HuH-7 (cell line): ENCODE results near the gene SLCO2B1.

Experiments used
- DNase-seq: peaks from one replicate; pipeline ENCODE4 v3.0.0; 2011; ENCODE audit warnings: low spot score

Gene SLCO2B1

GRCh38 chr11:75161506-75162095 lies 10.7 kb downstream of the SLCO2B1 start:
- DNase-seq = no peak

GRCh38 chr11:75162954-75163353 lies 12.0 kb downstream of the SLCO2B1 start:
- no peak for DNase-seq

DNA sequence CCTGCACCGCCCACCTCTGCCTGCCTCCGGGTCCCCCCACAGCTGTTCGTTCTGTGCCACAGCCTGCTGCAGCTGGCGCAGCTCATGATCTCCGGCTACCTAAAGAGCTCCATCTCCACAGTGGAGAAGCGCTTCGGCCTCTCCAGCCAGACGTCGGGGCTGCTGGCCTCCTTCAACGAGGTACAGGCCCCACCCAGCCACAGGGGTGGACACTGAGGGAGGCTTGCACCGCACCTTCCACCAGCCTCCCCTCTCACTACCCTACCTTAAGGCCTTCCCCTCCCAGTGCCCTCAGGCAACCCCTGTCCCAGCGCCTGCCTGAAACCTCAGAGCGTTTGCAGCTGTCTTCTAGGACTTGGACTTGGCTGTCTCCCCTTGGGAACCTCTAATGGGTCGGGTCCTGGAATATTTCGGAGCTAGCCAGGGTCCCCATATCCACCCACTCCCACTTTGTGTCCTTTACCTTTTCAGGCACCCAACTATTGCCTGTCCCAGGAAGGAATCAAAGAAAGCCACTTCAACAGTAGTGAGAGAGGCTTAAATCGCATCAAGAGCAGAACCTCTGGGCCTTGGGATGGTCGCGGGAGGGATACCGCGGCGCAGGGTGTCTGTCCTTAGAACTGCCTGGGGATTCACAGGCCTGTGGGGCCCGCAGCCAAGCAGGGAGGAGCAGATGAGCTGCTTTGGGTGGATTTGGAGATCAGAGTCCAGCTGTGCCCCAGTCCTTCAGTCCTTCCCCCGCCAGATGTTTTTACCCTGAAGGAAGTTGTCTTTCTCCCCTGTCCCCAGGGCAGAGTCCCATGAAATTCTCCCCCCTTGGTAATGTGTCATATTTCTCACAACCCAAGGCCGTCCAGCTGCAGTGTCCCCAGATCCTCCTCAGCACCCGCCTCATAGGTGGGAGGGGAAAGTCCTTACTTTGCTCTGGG lies 13.3 kb downstream of the SLCO2B1 start:
- DNase-seq = no peak

DNA sequence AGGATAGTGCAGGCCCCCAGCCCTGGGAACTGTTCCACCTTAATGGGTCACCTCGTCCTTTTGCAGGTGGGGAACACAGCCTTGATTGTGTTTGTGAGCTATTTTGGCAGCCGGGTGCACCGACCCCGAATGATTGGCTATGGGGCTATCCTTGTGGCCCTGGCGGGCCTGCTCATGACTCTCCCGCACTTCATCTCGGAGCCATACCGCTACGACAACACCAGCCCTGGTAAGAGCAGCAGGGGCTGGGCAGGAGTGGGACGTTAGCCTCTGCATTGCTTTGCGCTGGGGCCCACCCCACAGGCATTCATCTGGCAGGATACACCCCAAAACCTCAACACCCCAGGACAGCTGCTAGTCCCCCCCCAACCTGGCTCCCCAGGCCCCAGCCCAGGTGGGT lies 14.8 kb downstream of the SLCO2B1 start:
- DNase-seq = no peak

DNA sequence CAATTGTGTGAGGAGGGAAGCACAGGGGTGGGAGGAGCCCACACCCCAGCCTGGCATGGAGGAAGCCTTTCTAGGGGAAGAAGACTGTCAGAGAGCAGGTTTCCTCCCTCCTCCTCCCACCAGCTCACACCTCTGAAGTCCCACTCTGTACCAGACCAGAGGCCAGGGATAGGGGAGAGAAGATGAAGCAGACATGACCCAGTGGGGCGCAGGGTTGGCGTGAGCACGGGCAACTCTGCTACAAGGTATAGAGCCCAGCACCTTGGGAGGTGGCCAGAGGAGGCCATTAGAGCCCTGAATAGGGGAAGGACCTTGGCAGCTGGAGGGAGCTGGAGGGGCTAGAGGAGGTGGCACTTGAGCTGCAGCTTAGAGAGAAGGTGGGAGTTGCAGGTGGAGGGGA lies 15.9 kb downstream of the SLCO2B1 start:
- DNase-seq = no peak

DNA sequence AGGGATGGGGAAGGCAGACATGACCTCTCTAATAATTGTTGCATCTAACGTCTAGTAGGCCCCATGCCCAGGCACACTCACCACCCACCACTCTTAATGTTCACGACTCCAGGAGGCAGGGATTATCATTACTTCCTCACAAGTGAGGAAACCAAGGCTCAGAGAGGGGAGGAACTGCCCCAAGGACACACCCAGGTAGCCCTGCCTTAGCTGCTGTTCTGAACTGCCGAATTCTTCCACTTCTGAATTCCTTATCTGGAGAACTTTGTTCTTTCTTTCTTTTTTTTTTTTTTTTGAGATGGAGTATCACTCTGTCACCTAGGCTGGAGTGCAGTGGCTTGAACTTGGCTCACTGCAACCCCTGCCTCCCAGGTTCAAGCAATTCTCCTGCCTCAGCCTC lies 16.7 kb downstream of the SLCO2B1 start:
- no peak for DNase-seq

DNA sequence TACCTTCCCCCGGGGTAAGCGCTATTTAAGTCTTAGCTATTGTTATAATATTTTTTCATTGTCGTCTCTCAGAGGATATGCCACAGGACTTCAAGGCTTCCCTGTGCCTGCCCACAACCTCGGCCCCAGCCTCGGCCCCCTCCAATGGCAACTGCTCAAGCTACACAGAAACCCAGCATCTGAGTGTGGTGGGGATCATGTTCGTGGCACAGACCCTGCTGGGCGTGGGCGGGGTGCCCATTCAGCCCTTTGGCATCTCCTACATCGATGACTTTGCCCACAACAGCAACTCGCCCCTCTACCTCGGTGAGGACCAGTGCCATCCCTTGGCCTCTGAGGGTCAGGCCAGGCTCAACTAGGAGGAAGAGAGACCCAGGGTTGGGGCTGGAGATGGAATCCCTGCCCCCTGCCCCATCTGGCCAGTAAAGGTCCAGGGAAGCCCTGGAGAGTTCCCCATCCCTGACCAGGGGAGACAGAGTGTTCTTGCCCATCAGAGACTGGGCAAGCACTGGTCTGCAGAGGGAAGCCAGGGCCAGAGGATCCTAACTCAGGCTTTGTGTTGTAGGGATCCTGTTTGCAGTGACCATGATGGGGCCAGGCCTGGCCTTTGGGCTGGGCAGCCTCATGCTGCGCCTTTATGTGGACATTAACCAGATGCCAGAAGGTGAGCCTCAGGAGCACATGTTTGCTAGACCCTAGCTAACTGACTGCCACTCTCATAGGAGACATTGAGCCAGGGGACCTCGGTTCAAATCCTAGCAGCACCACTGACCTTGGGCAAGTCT lies 18.4 kb downstream of the SLCO2B1 start:
- no peak for DNase-seq

DNA sequence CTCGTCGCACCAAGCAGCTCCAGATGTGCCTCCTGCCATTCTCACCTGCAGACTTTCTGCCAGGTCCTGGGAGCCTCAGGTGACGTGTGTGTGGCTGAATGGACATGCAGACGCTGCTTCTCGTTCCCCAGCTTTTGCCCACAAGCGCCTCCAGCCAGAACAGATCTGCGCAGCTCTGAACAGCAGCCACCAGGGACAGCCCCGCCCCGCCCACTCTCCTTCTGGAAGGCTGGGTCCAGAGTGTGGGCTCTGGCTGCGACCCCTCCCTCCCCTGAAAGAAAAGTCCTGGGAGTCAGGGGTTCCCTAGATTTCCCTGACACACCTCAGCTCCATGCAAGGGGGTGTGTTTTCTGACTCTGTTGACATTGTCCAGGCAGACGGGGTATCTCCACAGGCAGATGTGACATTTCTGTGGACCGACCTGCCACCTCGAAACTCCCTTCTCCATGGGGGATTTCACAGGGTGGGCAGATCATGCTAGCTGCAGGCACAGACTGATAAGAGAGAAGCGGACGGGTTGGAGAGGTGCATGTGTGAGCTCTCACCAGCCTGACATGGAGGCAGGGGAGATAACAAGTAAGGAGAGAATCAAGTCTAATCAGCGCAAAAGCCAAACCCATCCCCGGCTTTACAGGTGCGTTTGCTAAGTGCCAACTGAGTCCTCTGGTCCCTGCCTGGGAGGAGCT lies 19.8 kb downstream of the SLCO2B1 start:
- DNase-seq = no peak

- DNase-seq = no peak
Measured at GRCh38 chr11:75173336-75173735, 22.4 kb downstream of the SLCO2B1 start.

DNA sequence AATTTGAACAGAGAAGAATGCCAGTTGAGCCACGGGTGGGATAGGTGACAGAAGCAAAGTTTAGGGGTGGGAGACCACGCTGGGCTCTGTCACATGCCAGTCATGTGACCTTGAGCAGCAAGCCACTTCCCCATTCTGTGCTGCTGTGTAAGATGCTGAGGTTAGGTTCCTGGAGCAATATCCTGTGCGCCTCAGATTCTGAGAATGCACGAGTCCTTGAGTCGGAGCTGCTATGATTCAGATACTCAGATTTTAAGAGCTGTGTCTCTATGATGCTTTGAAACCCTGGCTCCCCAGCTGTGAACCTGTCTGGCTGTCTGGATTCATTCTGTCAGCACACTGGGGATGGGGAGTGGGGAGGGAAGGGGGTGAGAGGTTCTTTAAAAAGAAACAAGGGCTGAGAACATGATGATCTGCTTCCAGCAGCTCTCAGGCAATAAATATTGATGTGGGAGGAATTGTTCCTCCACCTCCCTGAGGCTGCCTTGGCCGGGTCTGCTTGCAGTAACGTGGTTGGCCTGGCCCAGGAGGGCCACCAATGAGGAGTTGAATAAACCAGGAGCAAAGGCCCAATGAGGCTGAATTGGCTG lies 24.0 kb downstream of the SLCO2B1 start:
- DNase-seq = no peak

DNA sequence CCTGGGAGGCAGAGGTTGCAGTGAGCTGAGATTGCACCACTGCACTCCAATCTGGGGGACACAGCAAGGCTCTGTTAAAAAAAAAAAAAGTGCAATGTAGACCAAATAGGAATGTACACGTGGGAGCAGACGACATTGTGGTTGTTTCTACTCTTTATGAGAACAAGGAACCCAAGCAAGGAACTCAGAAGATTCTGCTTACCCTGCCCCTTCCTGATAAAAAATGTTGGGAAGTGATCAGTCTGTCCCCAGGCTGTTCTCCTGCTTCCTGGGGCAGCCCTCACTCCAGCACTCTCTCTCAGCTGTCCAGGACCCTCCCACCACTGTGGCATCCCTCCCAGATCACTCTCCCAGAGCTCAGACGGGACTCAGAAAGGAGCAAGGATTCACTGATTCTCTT lies 31.8 kb downstream of the SLCO2B1 start:
- no peak for DNase-seq

DNA sequence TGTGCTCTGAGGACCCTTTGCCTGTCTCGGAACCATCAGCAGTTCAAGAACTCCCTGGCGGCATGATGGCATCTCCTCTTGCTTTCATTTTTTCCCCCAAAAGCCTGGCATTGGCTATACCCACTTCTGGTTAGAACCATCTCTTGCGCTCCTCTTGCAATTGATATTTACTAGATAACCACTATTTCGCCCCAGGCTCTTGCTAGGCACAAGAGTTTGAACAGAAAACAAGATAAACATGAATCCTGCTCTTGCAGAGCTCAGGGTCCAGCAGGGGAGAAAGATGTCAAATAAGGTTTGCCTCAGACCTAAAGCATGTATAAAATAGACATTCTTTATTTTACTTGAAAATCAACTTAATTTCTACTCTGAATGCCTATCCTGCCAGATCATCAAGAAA lies 33.1 kb downstream of the SLCO2B1 start:
- DNase-seq = no peak

DNA sequence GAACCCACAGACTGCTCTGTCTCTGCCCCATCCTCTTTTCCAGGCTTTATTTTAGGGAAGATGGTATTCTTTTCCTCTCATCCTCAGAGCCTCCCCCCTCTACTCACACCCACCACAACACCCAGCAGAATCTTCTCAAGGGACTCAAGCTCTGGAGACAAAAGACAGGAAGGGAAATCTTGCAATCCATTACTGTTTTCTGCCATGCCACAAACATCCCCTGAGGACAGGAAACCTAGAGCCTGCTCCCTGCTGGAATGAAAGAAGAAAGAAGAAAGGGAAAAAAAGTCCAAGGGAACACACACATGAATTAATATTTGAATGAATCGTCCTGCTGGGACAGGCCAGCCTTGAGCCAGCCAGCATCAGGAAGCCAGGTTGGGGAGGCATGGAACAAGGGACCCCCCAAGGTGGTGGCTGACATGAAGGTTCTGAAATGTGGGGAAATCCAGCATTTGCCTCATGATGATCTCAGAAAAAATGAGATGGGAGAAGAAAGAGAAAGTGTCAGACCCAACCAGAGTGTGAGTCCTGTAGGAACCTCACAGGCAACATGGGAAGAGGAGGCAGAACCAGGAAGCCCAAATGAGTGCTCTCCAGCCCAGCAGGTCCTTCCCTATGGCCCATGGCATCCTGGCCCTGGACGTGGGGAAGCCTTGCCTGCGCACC lies 34.0 kb downstream of the SLCO2B1 start:
- no peak for DNase-seq

GRCh38 chr11:75185866-75186265 lies 35.0 kb downstream of the SLCO2B1 start:
- no peak for DNase-seq

GRCh38 chr11:75186999-75187398 lies 36.1 kb downstream of the SLCO2B1 start:
- DNase-seq = no peak

GRCh38 chr11:75188671-75189070 lies 37.8 kb downstream of the SLCO2B1 start:
- no peak for DNase-seq

GRCh38 chr11:75189108-75189507 lies 38.2 kb downstream of the SLCO2B1 start:
- no peak for DNase-seq

DNA sequence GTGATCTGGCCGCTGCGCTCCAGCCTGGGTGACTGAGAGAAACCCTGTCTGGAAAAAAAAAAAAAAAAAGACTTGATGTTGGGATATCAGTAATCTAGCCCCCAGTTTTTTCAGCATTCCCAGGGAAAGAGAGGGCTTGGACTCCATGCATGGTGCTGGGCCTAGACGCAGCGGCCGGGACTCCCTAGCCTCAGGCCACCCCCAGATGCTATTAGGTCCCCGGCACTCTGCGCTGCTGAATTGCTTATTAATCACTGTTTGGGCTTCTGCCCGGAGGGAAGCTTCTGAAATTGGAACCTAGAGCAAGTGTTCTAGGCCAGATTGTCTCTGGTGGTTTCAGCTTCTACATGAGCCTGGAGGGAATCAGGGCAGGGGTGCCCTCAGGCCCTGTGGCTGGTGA lies 39.0 kb downstream of the SLCO2B1 start:
- no peak for DNase-seq

GRCh38 chr11:75190652-75191329 lies 39.9 kb downstream of the SLCO2B1 start:
- DNase-seq = no peak

DNA sequence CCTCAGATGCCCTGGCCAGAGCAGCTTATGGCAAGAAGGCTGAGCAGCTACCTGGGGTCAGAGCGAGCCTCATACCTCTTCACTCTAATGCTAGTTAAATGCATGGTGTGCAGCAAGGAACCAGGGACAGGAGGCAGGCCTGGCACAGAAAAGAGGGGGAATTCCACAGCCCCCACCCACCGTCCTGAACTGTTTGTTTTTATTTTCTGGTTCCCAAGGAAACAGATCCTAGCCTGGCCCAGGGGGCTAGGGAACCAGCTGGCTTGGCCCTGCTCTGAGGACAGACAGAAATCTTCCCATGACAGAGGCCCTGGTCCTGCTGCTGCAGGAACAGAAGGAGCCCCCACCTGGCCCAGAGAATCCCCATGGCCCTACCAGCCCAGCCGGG lies 40.4 kb downstream of the SLCO2B1 start:
- no peak for DNase-seq

GRCh38 chr11:75193271-75193670 lies 42.4 kb downstream of the SLCO2B1 start:
- no peak for DNase-seq
